Esophagus muscularis mucosa (tissue), 4 donors: Measurements from ENCODE around the gene GPR180. TPM values are rescaled to one million over a fixed set of nuclear protein-coding genes. Genes with fewer than 3 reads are reported as not detected.
A peak's percentile ranks its signal among the peaks of the same experiment; 100 is the strongest.

ENCODE experiments used
- DNase-seq: peaks from one replicate; pipeline ENCODE4 v3.0.0-alpha.2; 2017; ENCODE audit errors: extremely low spot score
- H3K27ac ChIP-seq, 4 donors: fragments of 200-600 bp; sonication (generic); replicated peaks in 1 of 4; 1 replicate in 3 of 4; 2 replicates in 1 of 4; pipeline ENCODE4 v1.5.1; 2016 to 2019; ENCODE audit warnings: mild to moderate bottlenecking in 1 of 4
- H3K27me3 ChIP-seq, 4 donors: fragments of 200-600 bp; sonication (generic); one replicate each; pipeline versions ENCODE4 v1.5.1 to v1.6.0; 2016 to 2019
- H3K36me3 ChIP-seq, 4 donors: fragments of 200-600 bp; sonication (generic); one replicate each; pipeline ENCODE4 v1.5.1; 2016 to 2019
- H3K4me1 ChIP-seq, 4 donors: fragments of 200-600 bp; sonication (generic); one replicate each; pipeline ENCODE4 v1.5.1; 2016 to 2019
- H3K4me3 ChIP-seq, 4 donors: fragments of 200-600 bp; sonication (generic); 1 replicate in 2 of 4; 2 replicates in 2 of 4; pipeline ENCODE4 v1.5.1; 2016 to 2019; ENCODE audit warnings: mild to moderate bottlenecking in 4 of 4, moderate library complexity in 1 of 4
- H3K9me3 ChIP-seq, 4 donors: fragments of 200-600 bp; sonication (generic); 1 replicate in 3 of 4; 2 replicates in 1 of 4; pipeline ENCODE4 v1.5.1; 2016 to 2019
- EP300 ChIP-seq: sonication (generic); formaldehyde crosslinking; IDR thresholded peaks from one replicate; pipeline ENCODE4 v1.6.1; 2017; ENCODE audit warnings: antibody characterized with exemption
- POLR2A ChIP-seq: fragments of 450-650 bp; IDR thresholded peaks from one replicate; pipeline ENCODE4 v1.6.1; 2017; ENCODE audit warnings: antibody characterized with exemption, moderate library complexity, mild to moderate bottlenecking, low read depth
- POLR2AphosphoS5 ChIP-seq, 2 donors: sonication (generic); formaldehyde crosslinking; IDR thresholded peaks; one replicate each; pipeline ENCODE4 v1.6.1; 2017; ENCODE audit warnings: antibody characterized with exemption in 2 of 2
- WGBS: methylation state at CpG from one replicate; pipeline ENCODE4 v1.1.5; 2018; 5-methylcytosine and 5-hydroxymethylcytosine counted together
- intact Hi-C: fragments of 100-400 bp; cut with DNase I; formaldehyde crosslinking; loops from one replicate; pipeline ENCODE4 v1.15.1; 2023
- total RNA-seq, 4 donors: library from RNA; depleted of rRNA; stranded (reverse); fragments of >200 nt; gene quantifications; one replicate each; pipeline versions ENCODE4 v1.1.0 to v1.2.1, GENCODE V29; 2016
- TF ChIP-seq, protein P1 (sequence below), 3 experiments: fragments of 200-600 bp in 2 of 3; fragments of 450-650 bp in 1 of 3; sonication (generic) in 2 of 3; IDR thresholded peaks; one replicate each; pipeline ENCODE4 v1.5.1; 2017 to 2019; ENCODE audit warnings: antibody characterized with exemption in 3 of 3, mild to moderate bottlenecking in 2 of 3, moderate library complexity in 1 of 3

The GPR180 gene
- total RNA-seq, 4 donors from 2014 or later = 2.7 to 4.7 (median 4.4) TPM

- no peak for DNase-seq
- no peaks in the 10 kb centered on the region for H3K27me3 ChIP-seq
Measured at GRCh38 chr13:94617389-94618000, 15.8 kb downstream of the GPR180 start.

DNA sequence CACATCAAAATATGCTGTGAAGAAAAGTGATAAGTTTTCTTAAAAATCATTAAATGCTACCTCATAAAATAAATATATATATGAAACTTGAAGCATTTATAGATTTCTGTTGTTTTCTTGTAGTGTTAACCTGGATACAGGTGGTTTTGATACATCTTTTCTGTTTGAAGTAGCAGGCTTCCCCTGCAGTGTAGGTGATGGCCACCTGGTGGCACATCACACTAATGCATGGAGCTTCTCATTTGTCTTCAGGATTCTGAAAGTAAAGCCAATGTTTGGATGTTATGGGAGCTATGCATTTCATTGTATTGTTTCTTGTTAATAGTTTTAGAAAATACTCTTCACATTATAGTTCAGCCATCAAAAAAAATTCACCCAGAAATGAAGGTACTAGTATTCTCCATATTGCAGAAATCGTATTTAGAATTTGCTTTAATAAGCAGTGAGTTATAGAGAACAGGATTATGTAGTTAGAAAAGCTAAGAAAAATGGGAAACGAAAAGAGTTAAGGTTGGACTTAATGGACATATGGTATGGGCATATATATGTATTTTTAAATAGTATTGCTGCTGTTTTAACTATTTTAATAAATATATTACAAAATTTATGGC is 18.7 kb downstream of the GPR180 start:
- 91% methylated on average over 2 of the region's 2 CpGs for WGBS

More at GRCh38 chr13:94617389-94618000, 15.8 kb downstream of the GPR180 start:
- Histone ChIP-seq H3K9me3 (no peaks in the 10 kb centered on the region), H3K27ac (no peak overlapping the region), H3K36me3 (peaks cover 4 to 35% (median 18%) of the 10 kb centered on the region in 4 donors), H3K4me1 (no peaks in the 10 kb centered on the region), H3K4me3 (no peak overlapping the region)
- intact Hi-C loops = no loop called here
- 54% methylated on average over 4 of the region's 4 CpGs for WGBS
- TF ChIP-seq, protein P1, sequence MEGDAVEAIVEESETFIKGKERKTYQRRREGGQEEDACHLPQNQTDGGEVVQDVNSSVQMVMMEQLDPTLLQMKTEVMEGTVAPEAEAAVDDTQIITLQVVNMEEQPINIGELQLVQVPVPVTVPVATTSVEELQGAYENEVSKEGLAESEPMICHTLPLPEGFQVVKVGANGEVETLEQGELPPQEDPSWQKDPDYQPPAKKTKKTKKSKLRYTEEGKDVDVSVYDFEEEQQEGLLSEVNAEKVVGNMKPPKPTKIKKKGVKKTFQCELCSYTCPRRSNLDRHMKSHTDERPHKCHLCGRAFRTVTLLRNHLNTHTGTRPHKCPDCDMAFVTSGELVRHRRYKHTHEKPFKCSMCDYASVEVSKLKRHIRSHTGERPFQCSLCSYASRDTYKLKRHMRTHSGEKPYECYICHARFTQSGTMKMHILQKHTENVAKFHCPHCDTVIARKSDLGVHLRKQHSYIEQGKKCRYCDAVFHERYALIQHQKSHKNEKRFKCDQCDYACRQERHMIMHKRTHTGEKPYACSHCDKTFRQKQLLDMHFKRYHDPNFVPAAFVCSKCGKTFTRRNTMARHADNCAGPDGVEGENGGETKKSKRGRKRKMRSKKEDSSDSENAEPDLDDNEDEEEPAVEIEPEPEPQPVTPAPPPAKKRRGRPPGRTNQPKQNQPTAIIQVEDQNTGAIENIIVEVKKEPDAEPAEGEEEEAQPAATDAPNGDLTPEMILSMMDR (IDR thresholded peaks at IDR 0.05) = peak; percentile 62 to 68 (median 66)
- TF ChIP-seq POLR2A = no peak

GRCh38 chr13:94622344-94622743 is 20.7 kb downstream of the GPR180 start:
- Histone ChIP-seq H3K4me1 (no peaks in the 10 kb centered on the region), H3K4me3 (no peak overlapping the region), H3K9me3 (no peaks in the 10 kb centered on the region), H3K27ac (no peak overlapping the region), H3K27me3 (no peaks in the 10 kb centered on the region), H3K36me3 (peaks cover 10 to 56% (median 35%) of the 10 kb centered on the region in 4 donors)
- DNase-seq = no peak
- TF ChIP-seq EP300 (no peak), POLR2A (no peak), POLR2AphosphoS5 (IDR thresholded peaks at IDR 0.05) (no peak)
- TF ChIP-seq, protein P1 (IDR thresholded peaks at IDR 0.05) = no peak
- intact Hi-C loops = no loop called here
- WGBS = 85% methylated on average over 2 of the region's 2 CpGs

More for the DNA sequence above, 18.7 kb downstream of the GPR180 start:
- peaks cover 10 to 42% (median 30%) of the 10 kb centered on the region in 4 donors for H3K36me3 ChIP-seq
- DNase-seq = no peak
- no peak overlapping the region for H3K27ac ChIP-seq
- intact Hi-C loops = no loop called here
- no peaks in the 10 kb centered on the region for H3K27me3 ChIP-seq
- TF ChIP-seq EP300 = no peak
- TF ChIP-seq POLR2A = no peak
- TF ChIP-seq, protein P1 (IDR thresholded peaks at IDR 0.05) = peak; percentile 25 to 50 (median 35)
- TF ChIP-seq POLR2AphosphoS5 (IDR thresholded peaks at IDR 0.05) = no peak
- H3K4me3 ChIP-seq = no peak overlapping the region
- no peaks in the 10 kb centered on the region for H3K9me3 ChIP-seq
- no peaks in the 10 kb centered on the region for H3K4me1 ChIP-seq

DNA sequence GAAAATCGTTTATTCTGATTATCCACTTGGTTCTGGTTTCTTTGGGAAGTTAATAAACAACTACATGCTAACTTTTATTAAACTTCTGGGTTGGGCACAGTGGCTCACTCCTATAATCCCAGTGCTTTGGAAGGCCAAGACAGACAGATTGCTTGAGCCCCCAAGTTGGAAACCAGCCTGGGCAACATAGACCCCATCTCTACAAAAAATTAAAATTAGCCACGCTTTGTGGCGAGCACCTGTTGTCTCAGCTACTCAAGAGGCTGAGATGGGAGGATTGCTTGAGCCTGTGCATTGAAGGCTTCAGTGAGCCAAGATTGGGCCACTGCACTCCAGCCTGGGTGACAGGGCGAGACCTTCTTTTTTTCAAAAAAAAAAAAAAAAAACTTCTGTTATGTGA is 21.7 kb downstream of the GPR180 start:
- no peak for DNase-seq
- Histone ChIP-seq H3K4me1 (no peaks in the 10 kb centered on the region), H3K4me3 (no peak overlapping the region), H3K36me3 (peaks cover 10 to 66% (median 35%) of the 10 kb centered on the region in 4 donors), H3K9me3 (no peaks in the 10 kb centered on the region), H3K27me3 (no peaks in the 10 kb centered on the region), H3K27ac (no peak overlapping the region)
- intact Hi-C loops = no loop called here
- TF ChIP-seq POLR2A (no peak), EP300 (no peak), POLR2AphosphoS5 (IDR thresholded peaks at IDR 0.05) (no peak)
- TF ChIP-seq, protein P1 (IDR thresholded peaks at IDR 0.05) = no peak
- WGBS = 95% methylated on average over 4 of the region's 4 CpGs
